Epithelial cell of esophagus (primary cell): ENCODE measurements around the gene MAGEB17.

Experiments
- DNase-seq: peaks from one replicate; pipeline ENCODE4 v3.0.0; 2010; ENCODE audit warnings: low read depth
- H3K4me3 ChIP-seq: 2 replicates; pipeline ENCODE4 v1.5.1; 2011; ENCODE audit warnings: mild to moderate bottlenecking, low read length, control low read depth
- TF ChIP-seq, protein P1 (sequence below): IDR thresholded peaks from 2 replicates; pipeline ENCODE4 v1.5.1; 2011; ENCODE audit warnings: low read depth, mild to moderate bottlenecking, low read length, control low read depth, inconsistent platforms; ENCODE audit not compliant: insufficient read depth; ENCODE audit errors: missing control alignments

MAGEB17 gene

DNA sequence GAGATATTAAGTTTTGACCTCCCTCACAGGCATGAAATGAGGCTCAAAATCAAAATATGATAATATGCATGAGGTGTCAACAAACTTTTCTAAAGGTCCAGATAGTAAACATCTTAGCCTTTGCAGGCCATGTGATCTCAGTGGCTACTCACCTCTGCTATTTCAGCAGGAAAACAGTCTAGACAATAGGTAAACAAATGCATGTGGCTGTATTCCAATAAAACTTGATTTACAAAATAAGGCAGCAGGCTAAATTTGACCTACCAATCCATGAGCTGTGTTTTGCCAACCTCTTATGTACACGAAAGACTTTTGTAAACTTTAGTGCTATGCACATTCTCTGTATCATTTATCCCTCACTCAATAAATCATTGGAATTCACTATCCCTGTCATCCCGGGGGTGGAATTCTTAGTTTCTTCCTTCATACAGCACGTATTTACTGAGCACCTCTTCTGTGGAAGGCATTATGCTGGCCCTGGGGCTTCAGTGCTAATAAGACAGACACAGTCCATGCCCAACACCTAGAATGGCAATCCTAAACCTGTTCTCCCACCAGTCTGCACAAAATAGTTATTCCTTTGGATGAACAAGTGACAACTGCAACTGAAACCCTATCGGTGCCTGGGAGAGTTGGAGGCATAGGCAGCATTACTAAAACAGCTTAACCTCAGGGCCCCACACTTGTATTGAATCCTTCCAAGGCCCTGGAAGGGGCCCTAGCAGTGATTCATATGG lies 19.9 kb downstream of the MAGEB17 start:
- no peak for DNase-seq
- TF ChIP-seq, protein P1, sequence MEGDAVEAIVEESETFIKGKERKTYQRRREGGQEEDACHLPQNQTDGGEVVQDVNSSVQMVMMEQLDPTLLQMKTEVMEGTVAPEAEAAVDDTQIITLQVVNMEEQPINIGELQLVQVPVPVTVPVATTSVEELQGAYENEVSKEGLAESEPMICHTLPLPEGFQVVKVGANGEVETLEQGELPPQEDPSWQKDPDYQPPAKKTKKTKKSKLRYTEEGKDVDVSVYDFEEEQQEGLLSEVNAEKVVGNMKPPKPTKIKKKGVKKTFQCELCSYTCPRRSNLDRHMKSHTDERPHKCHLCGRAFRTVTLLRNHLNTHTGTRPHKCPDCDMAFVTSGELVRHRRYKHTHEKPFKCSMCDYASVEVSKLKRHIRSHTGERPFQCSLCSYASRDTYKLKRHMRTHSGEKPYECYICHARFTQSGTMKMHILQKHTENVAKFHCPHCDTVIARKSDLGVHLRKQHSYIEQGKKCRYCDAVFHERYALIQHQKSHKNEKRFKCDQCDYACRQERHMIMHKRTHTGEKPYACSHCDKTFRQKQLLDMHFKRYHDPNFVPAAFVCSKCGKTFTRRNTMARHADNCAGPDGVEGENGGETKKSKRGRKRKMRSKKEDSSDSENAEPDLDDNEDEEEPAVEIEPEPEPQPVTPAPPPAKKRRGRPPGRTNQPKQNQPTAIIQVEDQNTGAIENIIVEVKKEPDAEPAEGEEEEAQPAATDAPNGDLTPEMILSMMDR = no peak
- no peak overlapping the region for H3K4me3 ChIP-seq

DNA sequence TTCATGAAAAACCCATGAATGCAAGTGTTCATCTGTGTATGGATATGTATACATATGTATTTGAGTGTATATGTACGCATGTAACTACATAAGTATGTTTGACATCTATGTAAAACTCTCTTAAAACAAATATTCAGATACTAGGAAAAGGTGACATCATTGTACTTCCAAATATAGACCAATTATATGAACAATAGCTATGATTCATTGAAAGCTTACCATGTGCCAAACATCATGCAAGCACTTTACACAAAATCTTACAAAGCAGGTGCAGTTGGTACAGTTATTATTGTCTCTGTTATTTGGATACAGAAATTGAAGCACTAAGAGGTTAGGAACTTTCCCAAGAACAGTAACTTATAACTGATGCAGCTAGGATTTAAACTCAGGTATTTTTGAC lies 21.4 kb downstream of the MAGEB17 start:
- TF ChIP-seq, protein P1 = no peak
- no peak overlapping the region for H3K4me3 ChIP-seq
- peak; percentile 39 for DNase-seq

DNA sequence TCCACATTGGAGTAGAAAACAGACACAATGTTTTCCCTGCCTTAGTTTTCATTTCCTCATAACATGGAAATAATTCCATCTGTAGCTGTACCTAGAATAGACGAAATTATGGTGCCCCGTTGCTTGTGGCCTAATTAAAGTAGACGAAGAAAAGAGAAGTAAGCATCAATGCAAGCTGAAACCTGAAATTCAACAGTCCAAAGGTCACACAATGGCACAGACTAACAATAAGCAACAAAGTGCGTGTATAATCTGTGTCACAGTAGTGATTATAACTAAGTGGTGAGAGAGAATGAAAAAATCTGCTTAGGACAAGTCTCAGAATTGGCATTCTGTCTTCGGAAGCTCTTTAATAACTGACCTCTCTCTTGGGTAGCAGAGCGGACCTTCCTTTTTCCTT lies 24.3 kb downstream of the MAGEB17 start:
- TF ChIP-seq, protein P1 = no peak
- H3K4me3 ChIP-seq = no peak overlapping the region
- no peak for DNase-seq

DNA sequence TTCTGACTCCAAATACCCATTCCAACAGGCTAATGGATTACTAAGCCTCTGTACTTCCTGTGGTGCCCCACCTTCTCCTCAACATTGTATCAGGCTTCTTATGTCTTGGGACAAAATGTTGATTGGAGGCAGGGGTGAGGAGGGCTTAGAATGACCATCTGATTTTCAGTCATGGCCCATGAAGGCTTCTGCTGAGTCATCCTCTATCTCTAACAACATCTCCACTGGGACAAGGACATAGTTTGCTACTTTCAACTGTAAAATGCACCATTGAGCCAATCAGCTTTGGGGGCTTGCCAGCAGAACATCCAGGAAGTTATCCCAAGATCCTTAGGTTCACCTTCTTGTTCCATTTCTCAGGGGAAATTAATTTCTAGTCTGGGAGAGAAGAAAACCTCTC lies 29.5 kb downstream of the MAGEB17 start:
- TF ChIP-seq, protein P1 = no peak
- no peak overlapping the region for H3K4me3 ChIP-seq
- DNase-seq = no peak

DNA sequence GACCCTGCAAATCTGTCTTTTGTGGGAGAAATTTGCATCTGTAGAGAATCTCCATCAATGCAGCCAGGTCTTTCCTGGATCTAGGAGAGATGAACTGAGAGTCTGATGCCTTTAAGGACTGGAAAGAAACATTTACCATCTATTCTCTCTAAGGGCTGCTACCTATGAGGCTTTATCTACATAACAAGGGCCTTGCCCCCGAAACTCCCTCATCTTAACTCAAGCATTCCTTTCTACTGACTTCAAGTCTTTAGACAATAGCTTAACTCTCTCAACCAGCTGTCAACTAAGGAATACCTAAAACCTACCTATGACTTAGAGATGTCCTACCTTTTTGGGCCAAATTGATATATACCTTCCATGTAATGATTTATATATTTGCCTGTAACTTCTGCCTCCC lies 32.1 kb downstream of the MAGEB17 start:
- no peak overlapping the region for H3K4me3 ChIP-seq
- no peak for DNase-seq
- TF ChIP-seq, protein P1 = no peak

DNA sequence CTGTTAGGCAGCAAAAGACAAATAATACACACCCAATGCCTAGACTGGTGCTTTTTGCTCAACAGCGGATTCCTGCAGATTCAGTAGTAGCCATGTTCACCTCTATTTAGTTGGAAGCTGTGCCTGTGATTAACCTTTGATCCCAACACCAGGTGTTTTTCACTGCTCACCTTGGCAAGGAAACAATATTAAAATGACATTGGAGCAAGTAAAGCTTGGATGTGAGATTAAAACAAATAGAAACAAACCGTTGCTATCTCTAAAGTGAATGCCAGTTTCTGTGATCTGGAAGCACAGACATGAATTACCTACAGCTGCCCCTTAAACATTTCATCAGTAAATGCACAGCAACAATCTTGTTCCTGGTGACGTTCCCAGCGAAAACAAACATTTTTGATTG lies 35.7 kb downstream of the MAGEB17 start:
- H3K4me3 ChIP-seq = no peak overlapping the region
- TF ChIP-seq, protein P1 = no peak
- no peak for DNase-seq

DNA sequence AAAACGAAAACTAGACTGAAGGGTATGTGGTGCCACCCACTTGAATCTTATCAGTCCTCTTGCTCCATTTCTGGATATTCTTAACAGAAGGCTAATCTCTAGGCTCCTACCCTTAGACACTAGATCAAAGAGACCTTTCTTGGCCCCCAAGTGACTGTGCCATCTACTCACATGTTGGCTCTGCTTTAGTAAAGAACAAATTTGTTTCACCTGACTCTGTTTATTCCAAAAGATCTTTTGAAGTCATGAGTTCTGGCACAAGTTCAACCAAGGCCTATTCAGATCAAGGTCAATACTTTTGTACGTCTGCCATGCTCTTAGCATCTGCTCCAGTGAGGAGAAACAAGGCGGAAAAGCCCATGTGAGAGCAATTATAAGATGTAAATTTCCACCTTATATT lies 37.3 kb downstream of the MAGEB17 start:
- TF ChIP-seq, protein P1 = no peak
- H3K4me3 ChIP-seq = no peak overlapping the region
- DNase-seq = no peak
